Renal cortex interstitium (tissue), 11 donors: ENCODE measurements around the gene RIPOR2. TPM values are rescaled to one million over a fixed set of nuclear protein-coding genes. Genes with fewer than 3 reads are reported as not detected.
A peak's percentile ranks its signal among the peaks of the same experiment; 100 is the strongest.

Experiments
- DNase-seq, 11 donors: peaks; one replicate each; pipeline ENCODE4 v3.0.0-alpha.2; 2013; ENCODE audit warnings: low read depth in 9 of 11, low spot score in 4 of 11; ENCODE audit errors: extremely low read depth in 1 of 11
- polyA plus RNA-seq, 3 donors: library from polyadenylated mRNA; unstranded; fragments of 120-200 nt; gene quantifications; one replicate each; pipeline ENCODE4 v1.2.1, GENCODE V29; 2013; ENCODE audit not compliant: insufficient read length in 3 of 3

Gene RIPOR2
- polyA plus RNA-seq, 3 donors, result 6.6 to 8.8 (median 8.4) TPM

- DNase-seq, result no peak
These were observed 70.6 kb downstream of the RIPOR2 start for GRCh38 chr6:24865161-24865560.

GRCh38 chr6:24864343-24864742, 71.4 kb downstream of the RIPOR2 start:
- no peak for DNase-seq

- no peak for DNase-seq
These were observed 73.8 kb downstream of the RIPOR2 start for GRCh38 chr6:24861934-24862333.

- no peak for DNase-seq
These were observed 76.1 kb downstream of the RIPOR2 start for GRCh38 chr6:24859608-24860200.

- DNase-seq, result no peak
These were observed 76.6 kb downstream of the RIPOR2 start for GRCh38 chr6:24859132-24859531.

GRCh38 chr6:24858177-24858653, 77.5 kb downstream of the RIPOR2 start:
- no peak for DNase-seq

- no peak for DNase-seq
These were observed 78.7 kb downstream of the RIPOR2 start for GRCh38 chr6:24856901-24857670.

- no peak for DNase-seq
These were observed 79.5 kb downstream of the RIPOR2 start for GRCh38 chr6:24856246-24856599.

GRCh38 chr6:24855395-24856245, 80.1 kb downstream of the RIPOR2 start:
- peak; percentile 41 to 70 (median 59) for DNase-seq

GRCh38 chr6:24854077-24854666, 81.6 kb downstream of the RIPOR2 start:
- no peak for DNase-seq

GRCh38 chr6:24851086-24851485, 84.7 kb downstream of the RIPOR2 start:
- DNase-seq, result no peak

GRCh38 chr6:24849713-24850112, 86.0 kb downstream of the RIPOR2 start:
- no peak for DNase-seq

GRCh38 chr6:24848461-24848860, 87.3 kb downstream of the RIPOR2 start:
- DNase-seq, result no peak

GRCh38 chr6:24847402-24847801, 88.4 kb downstream of the RIPOR2 start:
- no peak for DNase-seq

- no peak for DNase-seq
These were observed 90.2 kb downstream of the RIPOR2 start for GRCh38 chr6:24845578-24845977.

- DNase-seq, result no peak
These were observed 90.9 kb downstream of the RIPOR2 start for GRCh38 chr6:24844903-24845302.

GRCh38 chr6:24844061-24844460, 91.7 kb downstream of the RIPOR2 start:
- no peak for DNase-seq

GRCh38 chr6:24840187-24840586, 95.6 kb downstream of the RIPOR2 start:
- DNase-seq, result no peak

GRCh38 chr6:24838994-24839393, 96.8 kb downstream of the RIPOR2 start:
- no peak for DNase-seq

GRCh38 chr6:24838081-24838480, 97.7 kb downstream of the RIPOR2 start:
- no peak for DNase-seq
